ENCODE results near the gene SCNN1A. TPM values are rescaled to one million over a fixed set of nuclear protein-coding genes. Genes with fewer than 3 reads are reported as not detected.

SCNN1A gene
- total and polyA plus RNA-seq, 2 donors (not counting 3 experiments of a cell fraction or from before 2014, with no cell fraction given): 0.12 to 0.18 TPM

DNA sequence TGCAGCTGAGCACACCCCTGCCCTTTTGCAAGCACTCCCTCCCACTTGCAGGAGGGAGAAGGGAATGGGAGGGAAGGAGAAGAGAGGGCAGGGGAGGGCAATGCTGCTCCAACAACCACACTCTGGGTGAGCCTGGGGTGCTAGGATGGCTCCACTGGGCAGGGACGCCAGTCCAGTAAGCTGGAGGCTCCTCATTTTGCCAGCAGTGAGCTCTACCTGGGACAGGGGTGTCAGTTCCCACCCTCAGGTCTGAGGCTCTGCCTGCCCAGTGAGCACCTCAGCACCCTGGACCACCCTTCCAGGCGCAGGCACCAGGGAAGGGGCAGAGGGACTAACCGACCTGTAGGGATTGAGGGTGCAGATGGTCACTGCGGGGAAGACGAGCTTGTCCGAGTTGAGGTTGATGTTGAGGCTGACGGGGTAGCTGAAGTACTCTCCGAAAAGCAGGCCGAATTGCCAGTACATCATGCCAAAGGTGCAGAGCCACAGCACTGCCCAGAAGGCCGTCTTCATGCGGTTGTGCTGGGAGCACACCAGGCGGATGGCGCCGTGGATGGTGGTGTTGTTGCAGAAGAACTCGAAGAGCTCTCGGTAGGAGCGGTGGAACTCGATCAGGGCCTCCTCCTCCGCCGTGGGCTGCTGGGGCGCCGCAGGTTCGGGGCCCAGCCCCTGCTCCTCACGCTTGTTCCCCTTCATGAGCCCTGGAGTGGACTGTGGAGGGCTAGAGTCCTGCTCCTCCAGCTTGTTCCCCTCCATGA lies 1.2 kb downstream of the SCNN1A start:
- no peaks in the 10 kb centered on the region for H3K79me2 ChIP-seq (ENCODE audit: control insufficient read depth, insufficient read depth, low read length)
- H3K4me2 ChIP-seq (ENCODE audit: insufficient read depth, low read length): no peak overlapping the region
- H3K4me3 ChIP-seq (replicated peaks in 1 of 3; ENCODE audit: insufficient read depth in 1 of 3, low read depth in 1 of 3, low read length in 3 of 3): no peak overlapping the region
- FAIRE-seq (no peak), DNase-seq (ENCODE audit: low read depth, low spot score) (no peak)
- H3K9me3 ChIP-seq (replicated peaks; ENCODE audit: control insufficient read depth, insufficient read depth, low read length): no peaks in the 10 kb centered on the region
- no peaks in the 10 kb centered on the region for H3K27me3 ChIP-seq (ENCODE audit: control insufficient read depth in 2 of 2, insufficient read depth in 2 of 2, low read length in 2 of 2)
- no peak overlapping the region for H2AFZ ChIP-seq (ENCODE audit: low read depth, low read length)
- peaks cover 29% of the 10 kb centered on the region for H3K4me1 ChIP-seq (ENCODE audit: control insufficient read depth, extremely low read depth, insufficient read depth, low read length)
- ChIA-PET POLR2A (interaction anchor here (0.9 to 1.3 kb wide), 2 partner anchors 29 to 37 kb away, joined by 3 read pairs; no protein-coding TSS in a partner anchor), CTCF (interaction anchor here (0.8 to 5.9 kb wide), 9 partner anchors 10 to 163 kb away, joined by 3 to 30 read pairs (median 4); partner anchors contain the start of genes LTBR and TNFRSF1A)
- no peaks in the 10 kb centered on the region for H3K36me3 ChIP-seq (ENCODE audit: control insufficient read depth in 2 of 2, extremely low read depth in 1 of 2, insufficient read depth in 2 of 2, low read length in 2 of 2)
- H3K9me1 ChIP-seq (replicated peaks; ENCODE audit: control insufficient read depth, extremely low read depth, insufficient read depth, low read length): no peaks in the 10 kb centered on the region
- TF ChIP-seq GATA2 (IDR thresholded peaks at IDR 0.05; ENCODE audit: insufficient read depth, insufficient read length, low read depth, low read length): no peak
- TF ChIP-seq POLR2AphosphoS5 (IDR thresholded peaks at IDR 0.05; ENCODE audit: insufficient read depth, low read depth, low read length): no peak
- TF ChIP-seq EZH2 (IDR thresholded peaks at IDR 0.05; ENCODE audit: borderline replicate concordance, low read depth, low read length, severe bottlenecking): no peak
- TF ChIP-seq, protein P1, sequence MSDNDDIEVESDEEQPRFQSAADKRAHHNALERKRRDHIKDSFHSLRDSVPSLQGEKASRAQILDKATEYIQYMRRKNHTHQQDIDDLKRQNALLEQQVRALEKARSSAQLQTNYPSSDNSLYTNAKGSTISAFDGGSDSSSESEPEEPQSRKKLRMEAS (IDR thresholded peaks at IDR 0.05; ENCODE audit: insufficient read depth, insufficient read length): no peak
- no peak for TF ChIP-seq FOS (IDR thresholded peaks at IDR 0.05; ENCODE audit: borderline replicate concordance, insufficient read depth, low read length)
- TF ChIP-seq JUN (IDR thresholded peaks at IDR 0.05; ENCODE audit: borderline replicate concordance, insufficient read depth, insufficient read length, low read depth): no peak
- TF ChIP-seq, protein P2, sequence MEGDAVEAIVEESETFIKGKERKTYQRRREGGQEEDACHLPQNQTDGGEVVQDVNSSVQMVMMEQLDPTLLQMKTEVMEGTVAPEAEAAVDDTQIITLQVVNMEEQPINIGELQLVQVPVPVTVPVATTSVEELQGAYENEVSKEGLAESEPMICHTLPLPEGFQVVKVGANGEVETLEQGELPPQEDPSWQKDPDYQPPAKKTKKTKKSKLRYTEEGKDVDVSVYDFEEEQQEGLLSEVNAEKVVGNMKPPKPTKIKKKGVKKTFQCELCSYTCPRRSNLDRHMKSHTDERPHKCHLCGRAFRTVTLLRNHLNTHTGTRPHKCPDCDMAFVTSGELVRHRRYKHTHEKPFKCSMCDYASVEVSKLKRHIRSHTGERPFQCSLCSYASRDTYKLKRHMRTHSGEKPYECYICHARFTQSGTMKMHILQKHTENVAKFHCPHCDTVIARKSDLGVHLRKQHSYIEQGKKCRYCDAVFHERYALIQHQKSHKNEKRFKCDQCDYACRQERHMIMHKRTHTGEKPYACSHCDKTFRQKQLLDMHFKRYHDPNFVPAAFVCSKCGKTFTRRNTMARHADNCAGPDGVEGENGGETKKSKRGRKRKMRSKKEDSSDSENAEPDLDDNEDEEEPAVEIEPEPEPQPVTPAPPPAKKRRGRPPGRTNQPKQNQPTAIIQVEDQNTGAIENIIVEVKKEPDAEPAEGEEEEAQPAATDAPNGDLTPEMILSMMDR (IDR thresholded peaks at IDR 0.05; ENCODE audit: extremely low read depth in 1 of 2, insufficient read depth in 1 of 2, low read depth in 1 of 2, low read length in 2 of 2): no peak
- TF ChIP-seq MYC (IDR thresholded peaks at IDR 0.05; ENCODE audit: low read depth, low read length): no peak
- no peak for TF ChIP-seq POLR2A (IDR thresholded peaks at IDR 0.05; ENCODE audit: low read depth, low read length)
- dilution Hi-C loops (cut with MboI; ENCODE audit: extremely low pct_ligation_motif_present, low sequenced_read_pairs) (no loop called here), intact Hi-C loops (cut with micrococcal nuclease) (no loop called here)
- H4K20me1 ChIP-seq (replicated peaks; ENCODE audit: control insufficient read depth, extremely low read depth, insufficient read depth, low read length): no peaks in the 10 kb centered on the region
- H3K9ac ChIP-seq (replicated peaks; ENCODE audit: extremely low read depth, insufficient read depth, low read length): no peak overlapping the region
- no peak overlapping the region for H3K27ac ChIP-seq (ENCODE audit: insufficient read depth, low read depth, low read length)
- BruUV-seq (replicated peaks): no TSS peak
